PFSK-1 (cell line): ENCODE measurements around the gene CUEDC1.

Source experiments
- FOXP2 ChIP-seq: optimal IDR thresholded peaks from 2 replicates; pipeline ENCODE3; 2011; ENCODE audit warnings: borderline replicate concordance, control low read depth, inconsistent platforms; ENCODE audit not compliant: insufficient read depth; ENCODE audit errors: extremely low read length, extremely low read depth
- POLR2AphosphoS5 ChIP-seq: IDR thresholded peaks from 2 replicates; pipeline ENCODE4 v1.6.1; 2012; ENCODE audit warnings: low read depth, mild to moderate bottlenecking, control low read depth, low read length, moderate library complexity
- SIN3A ChIP-seq: IDR thresholded peaks from 2 replicates; pipeline ENCODE4 v1.6.1; 2012; ENCODE audit warnings: mild to moderate bottlenecking, low read length, moderate library complexity, borderline replicate concordance; ENCODE audit not compliant: insufficient read depth
- TAF1 ChIP-seq: IDR thresholded peaks from 2 replicates; pipeline ENCODE4 v1.6.1; 2012; ENCODE audit warnings: low read length, control low read depth, borderline replicate concordance; ENCODE audit not compliant: insufficient read depth
- TF ChIP-seq, protein P1 (sequence below), 2 experiments: IDR thresholded peaks; 2 replicates each; pipeline versions ENCODE4 v1.6.1 to v1.8.0; 2011 to 2012; ENCODE audit warnings: low read depth in 2 of 2, low read length in 2 of 2, control low read depth in 1 of 2, inconsistent platforms in 1 of 2, mild to moderate bottlenecking in 1 of 2, moderate library complexity in 1 of 2; ENCODE audit not compliant: insufficient read depth in 1 of 2

The CUEDC1 gene

DNA sequence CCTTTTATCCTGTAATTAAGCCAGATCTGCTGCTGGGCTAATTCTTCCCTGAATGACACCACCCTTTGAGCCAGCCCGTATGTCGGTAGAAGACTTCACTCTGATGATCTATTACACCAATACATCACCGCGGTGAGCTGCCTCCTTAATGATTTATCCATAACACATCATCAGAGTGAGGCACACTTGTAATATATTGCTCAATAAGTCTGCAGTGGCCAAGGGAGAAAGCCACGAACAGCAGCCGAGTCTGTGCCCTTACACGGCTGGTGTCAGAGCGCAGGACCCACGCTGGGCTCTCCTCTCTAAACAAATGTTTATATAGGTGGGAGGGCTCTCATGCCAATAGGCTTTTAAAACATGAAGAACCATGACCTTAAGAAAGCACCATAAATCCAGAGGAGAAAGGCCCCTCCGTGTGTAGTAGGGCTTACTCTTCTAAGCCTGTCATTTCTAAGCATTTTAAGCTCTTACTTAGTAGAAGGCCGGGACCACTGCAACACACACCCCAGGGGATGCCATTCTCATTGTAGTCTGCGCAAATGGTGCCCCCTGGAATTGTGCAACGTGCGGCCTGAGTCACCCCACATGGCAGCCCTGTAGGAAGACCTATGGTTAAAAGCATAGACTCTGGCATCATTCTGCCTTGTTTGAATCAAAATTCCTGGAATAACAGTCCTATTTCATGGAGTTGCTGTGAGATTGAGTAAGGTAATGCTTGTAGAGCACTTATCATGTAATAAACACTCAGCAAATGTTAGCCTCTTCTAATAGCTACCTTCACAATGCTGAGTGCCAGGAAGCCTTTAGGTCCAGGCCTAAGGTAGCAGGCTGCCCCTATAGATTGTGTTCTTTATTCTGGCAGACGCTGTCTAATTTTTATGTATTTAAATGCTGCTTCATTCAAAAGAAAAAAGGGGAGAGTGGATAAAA lies 131.5 kb downstream of the CUEDC1 start:
- TF ChIP-seq TAF1 (no peak), POLR2AphosphoS5 (no peak), FOXP2 (no peak), SIN3A (no peak)
- TF ChIP-seq, protein P1, sequence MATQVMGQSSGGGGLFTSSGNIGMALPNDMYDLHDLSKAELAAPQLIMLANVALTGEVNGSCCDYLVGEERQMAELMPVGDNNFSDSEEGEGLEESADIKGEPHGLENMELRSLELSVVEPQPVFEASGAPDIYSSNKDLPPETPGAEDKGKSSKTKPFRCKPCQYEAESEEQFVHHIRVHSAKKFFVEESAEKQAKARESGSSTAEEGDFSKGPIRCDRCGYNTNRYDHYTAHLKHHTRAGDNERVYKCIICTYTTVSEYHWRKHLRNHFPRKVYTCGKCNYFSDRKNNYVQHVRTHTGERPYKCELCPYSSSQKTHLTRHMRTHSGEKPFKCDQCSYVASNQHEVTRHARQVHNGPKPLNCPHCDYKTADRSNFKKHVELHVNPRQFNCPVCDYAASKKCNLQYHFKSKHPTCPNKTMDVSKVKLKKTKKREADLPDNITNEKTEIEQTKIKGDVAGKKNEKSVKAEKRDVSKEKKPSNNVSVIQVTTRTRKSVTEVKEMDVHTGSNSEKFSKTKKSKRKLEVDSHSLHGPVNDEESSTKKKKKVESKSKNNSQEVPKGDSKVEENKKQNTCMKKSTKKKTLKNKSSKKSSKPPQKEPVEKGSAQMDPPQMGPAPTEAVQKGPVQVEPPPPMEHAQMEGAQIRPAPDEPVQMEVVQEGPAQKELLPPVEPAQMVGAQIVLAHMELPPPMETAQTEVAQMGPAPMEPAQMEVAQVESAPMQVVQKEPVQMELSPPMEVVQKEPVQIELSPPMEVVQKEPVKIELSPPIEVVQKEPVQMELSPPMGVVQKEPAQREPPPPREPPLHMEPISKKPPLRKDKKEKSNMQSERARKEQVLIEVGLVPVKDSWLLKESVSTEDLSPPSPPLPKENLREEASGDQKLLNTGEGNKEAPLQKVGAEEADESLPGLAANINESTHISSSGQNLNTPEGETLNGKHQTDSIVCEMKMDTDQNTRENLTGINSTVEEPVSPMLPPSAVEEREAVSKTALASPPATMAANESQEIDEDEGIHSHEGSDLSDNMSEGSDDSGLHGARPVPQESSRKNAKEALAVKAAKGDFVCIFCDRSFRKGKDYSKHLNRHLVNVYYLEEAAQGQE (IDR thresholded peaks at IDR 0.05; ENCODE audit: insufficient read depth in 1 of 2, low read depth in 2 of 2, low read length in 2 of 2) = no peak

DNA sequence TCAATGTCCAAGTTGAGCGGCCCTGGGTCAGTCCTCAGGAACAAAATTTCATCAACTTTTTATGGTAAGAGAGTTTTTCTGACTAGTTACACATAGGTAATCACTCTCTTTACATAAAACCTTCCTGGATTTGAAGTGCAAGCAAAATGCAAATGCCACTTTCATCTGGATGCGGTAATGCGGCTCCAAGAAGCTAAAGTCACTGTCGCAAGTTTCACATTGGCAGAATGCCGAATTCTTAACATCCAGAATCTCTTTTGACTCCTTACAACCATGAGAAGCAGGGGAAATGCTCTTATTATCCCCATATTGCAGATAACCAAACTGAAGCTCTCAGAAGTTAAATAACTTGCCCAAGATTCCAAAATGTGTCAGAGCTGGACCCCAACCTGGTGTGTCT lies 135.3 kb downstream of the CUEDC1 start:
- TF ChIP-seq FOXP2 (no peak), SIN3A (no peak), POLR2AphosphoS5 (no peak), TAF1 (no peak)
- TF ChIP-seq, protein P1 (IDR thresholded peaks at IDR 0.05; ENCODE audit: insufficient read depth in 1 of 2, low read depth in 2 of 2, low read length in 2 of 2) = no peak

DNA sequence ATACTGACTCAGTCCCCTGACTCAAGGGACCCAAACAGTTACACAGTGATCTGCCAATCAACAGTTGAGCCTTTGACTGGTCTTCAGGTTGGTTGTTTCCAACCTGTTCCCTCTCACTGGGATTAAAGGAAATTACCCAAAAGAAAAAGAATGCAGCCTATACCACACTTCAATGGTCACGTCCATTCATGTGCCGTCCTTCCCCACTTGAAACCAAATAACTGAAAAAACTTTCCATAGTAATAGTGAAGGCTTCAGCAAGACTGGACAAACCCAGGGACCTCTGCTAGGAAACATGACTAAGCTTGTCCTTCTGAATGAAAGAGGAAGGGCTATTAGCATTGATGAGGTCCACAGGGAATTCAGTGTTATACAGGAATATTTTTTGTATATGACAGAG lies 135.9 kb downstream of the CUEDC1 start:
- TF ChIP-seq FOXP2 (no peak), POLR2AphosphoS5 (no peak), SIN3A (no peak), TAF1 (no peak)
- TF ChIP-seq, protein P1 (IDR thresholded peaks at IDR 0.05; ENCODE audit: insufficient read depth in 1 of 2, low read depth in 2 of 2, low read length in 2 of 2) = no peak

DNA sequence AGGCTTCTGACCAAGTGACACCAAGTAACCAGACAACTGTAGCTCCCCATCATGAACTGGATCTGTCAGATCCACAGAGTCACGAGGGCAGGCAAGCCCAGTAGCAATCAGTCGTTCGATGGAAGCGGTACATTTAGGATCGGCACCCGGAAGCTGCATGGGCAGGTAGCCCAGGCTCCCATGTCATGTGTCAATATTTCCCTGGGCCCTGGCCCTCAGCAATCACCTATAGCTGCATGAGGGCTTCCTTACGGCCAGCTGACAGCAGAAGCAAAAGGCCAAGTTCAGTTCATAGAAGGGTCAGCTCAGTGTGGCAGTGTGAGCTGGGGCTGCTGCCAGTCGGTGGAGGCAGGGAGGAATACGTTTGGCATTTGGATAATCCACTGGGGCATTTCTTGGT lies 137.1 kb downstream of the CUEDC1 start:
- no peak for TF ChIP-seq FOXP2
- no peak for TF ChIP-seq POLR2AphosphoS5
- TF ChIP-seq TAF1 = no peak
- no peak for TF ChIP-seq SIN3A
- TF ChIP-seq, protein P1 (IDR thresholded peaks at IDR 0.05; ENCODE audit: insufficient read depth in 1 of 2, low read depth in 2 of 2, low read length in 2 of 2) = no peak
